NCI-H2107 (cell line): ENCODE measurements around the gene GGCT.
"Not testable (repeated sequence)": the region's sequence is repeated elsewhere in the genome, so short reads cannot be mapped to it uniquely, and the experiment has no call there.

ENCODE experiments used
- DNase-seq: peaks from one replicate; lab custom pipeline; 2025; lab: John Stamatoyannopoulos, UW

The GGCT gene

DNA sequence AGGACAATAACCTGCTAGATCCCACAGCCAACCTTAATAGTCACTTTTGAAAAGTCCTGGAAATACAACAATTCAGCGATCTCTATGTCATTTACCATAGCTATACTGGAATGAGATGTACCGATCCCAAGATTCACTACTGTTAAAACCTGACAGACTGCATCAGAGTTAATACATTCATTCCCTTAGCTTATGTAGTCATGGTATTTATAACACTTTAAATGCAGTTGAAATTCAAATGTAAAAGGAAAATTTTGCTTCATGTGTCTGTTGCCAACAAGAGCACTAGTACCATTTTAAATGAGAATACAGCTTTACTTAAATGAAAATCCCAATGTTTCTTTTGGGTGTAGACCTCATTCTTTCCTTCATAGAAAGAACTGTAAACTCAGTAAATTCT is 11.1 kb upstream of the GGCT start:
- no peak for DNase-seq

DNA sequence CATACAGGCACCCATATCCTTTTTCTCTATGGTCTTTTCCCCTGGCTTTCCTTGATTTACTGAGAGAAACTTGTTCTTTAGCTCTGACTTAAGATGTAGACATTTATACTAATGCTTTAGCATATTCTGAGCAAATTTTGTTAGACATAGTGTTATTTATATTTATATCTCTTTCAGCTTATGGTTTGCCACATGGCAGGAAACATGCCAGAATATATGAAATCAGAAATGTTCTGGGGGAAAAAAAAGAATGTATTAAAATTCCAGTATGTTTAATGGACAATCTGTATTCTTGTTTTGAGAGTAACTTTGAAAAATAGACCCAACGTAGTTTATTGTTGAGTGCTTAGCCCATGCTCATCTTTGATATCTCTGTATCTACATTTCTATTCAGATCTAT is 10.1 kb upstream of the GGCT start:
- no peak for DNase-seq

DNA sequence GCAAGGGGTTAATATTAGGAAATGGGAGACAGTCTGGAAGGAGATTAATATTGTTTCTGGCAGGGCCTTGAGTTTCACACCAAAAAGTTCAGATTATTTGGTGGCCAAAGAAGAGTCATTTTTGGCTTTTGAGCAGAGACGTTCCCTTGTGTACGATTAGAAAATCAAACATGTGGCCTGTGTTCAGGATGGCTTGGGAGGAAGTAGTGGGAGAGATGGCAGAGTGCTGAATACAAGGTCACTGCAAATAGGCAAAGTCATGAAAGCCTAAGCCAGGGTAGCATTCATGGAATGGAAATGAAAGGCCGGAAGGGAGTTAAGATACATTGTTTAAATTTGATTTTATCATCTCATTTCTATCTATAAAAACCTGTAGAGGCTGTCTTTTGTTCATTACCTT is 9.5 kb upstream of the GGCT start:
- no peak for DNase-seq

DNA sequence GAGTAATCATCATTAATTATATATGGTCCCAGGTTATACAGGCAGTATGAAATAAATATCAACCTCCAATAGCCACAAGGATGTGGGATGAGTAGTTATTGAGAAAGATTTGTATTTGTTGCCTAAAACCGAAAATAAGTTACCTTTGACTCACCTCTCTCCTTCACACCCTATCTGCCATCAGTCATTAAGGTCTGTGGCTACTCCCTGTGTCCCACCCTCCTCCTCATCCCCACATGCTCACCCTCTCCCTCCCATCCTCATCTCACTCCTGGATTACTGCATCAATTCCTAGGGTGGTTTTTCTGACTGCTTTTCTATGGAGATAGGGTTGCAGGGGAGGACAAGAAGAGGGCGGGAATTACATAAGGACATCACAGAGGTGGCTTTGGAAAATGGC is 9.1 kb upstream of the GGCT start:
- DNase-seq, result no peak

DNA sequence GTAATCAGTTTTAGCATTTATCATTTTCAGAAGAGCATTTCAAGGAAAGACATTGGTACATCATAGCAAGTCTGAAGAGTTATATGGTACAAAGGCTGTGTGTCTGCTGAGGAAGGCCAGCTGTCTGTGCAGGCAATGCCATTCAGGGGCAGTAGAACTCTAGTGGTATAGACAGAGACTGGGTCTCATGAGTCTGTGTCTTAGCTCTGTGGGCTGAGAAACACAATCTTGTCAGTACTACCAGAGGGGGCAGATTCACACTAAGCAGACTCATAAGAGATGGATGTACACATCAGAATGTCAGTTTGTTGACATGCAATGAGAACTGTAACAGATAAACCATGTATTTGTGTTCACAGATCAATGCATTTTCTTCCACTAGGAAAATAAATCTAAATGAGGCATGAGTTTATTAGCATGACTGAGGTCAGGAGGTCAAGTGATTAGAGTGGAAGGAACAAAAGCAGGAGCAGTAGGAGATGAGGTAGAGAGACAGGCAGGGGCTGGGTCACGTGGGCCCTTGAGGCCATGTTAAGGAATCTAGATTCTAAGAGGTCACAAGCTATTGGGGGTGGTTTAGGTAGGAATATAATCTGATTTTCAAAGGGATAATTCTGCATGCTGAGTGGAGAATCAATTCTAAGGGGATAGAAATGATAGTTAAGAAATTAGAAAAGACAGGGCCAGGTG is 7.5 kb upstream of the GGCT start:
- no peak for DNase-seq

DNA sequence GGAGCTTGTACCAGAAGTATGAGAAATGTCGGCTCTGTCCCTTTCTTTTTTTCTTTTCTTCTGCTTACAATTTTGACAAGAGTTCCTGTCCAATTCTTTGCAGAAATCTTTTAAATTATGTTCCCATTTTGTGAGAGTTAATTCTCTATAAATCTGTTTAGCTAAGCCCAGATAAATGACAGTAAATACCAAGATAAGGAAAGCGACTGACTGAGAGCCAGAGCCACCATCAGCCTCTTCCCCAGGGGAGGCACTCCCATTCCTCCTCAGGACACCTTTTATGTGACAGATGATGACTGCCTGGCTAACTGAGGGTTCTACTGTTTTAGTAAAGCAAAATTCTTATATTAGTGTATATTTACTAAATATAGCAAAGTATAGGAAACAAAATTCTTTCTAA is 6.9 kb upstream of the GGCT start:
- no peak for DNase-seq

DNA sequence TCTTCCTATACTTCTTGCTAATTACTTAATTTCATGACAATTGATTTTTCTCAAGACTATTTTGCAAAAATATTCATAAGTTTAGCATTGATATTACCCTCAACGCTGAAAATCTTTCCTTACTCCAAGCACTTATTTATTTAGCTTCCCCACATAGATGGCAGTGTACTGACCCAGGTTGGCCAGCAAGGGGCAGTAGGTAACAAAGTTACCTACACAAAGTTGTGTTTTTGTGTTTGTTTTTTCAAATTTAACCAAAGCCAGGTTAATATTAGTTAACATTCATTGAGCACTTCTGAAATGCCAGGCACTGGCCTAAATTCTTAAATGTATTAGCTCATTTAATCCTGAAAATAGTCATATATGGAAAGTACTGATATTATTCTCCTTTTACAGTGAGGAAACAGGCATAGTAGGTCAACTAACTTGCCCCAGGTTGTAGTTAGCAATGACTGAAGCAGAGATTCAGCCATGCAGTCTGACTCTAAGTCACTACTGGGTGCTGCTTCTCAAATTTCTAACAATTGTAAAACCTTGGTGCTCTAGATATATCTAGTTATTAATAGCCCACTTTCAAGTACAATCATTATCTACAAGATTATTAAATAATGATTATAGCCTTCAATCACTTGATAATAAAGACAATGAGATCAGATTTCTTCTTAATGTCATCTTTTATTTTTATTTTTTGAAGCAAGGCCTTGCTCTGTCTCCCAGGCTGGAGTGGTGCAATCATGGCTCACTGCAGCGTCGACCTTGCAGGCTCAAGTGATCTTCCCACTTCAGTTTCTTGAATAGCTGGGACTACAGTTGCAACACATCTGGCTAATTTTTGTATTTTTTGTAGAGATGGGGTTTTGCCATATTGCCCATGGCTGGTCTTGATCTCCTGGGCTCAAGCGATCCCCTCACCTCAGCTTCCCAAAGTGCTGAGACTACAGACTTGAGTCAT is 5.8 kb upstream of the GGCT start:
- no peak for DNase-seq

DNA sequence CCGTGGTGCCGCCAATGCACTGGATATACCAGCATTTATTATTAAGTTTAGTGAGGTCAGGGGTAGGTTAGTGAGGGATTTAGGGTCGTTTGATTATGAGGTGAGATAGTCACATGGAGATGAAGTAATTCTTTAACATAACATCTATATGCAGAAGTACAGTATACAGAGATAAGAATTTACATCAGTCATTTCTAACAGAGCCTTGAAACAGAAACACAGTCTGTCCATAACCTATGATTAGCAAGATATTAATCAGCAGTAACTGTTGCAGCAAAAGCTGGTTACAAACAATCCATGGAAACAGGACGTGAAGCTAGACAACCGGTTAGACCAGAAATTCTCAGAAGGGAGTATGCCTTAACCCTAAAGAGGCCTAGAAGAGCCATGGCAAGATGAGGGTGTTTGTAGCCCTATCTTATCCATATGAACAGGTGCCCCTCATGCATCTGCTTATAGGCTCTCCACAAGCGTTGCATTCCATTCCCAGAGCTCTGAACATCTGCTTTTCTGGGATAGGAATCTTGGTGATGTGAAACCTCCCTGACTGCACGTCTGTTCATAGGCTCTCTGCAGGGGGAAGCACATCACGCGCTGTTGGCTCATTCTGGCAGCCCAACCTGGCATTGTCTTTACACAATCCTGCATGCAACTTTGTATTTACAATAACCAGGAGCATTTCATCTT is 4.7 kb upstream of the GGCT start:
- not testable (repeated sequence) for DNase-seq

DNA sequence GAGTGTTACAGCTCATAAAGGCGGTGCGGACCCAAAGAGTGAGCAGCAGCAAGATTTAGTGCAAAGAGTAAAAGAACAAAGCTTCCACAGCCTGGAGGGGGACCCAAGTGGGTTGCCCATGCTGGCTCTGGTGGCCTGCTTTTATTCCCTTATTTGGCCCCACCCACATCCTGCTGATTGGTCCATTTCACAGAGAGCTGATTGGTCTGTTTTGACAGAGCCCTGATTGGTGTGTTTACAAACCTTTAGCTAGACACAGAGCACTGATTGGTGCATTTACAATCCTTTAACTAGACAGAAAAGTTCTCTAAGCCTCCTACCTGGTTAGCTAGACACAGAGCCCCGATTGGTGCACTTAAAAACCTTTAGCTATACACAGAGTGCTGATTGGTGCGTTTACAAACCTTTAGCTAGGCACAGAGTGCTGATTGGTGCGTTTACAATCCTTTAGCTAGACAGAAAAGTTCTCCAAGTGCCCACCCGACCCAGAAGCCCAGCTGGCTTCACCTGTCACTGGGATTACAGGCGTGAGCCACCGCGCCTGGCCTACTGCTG is 2.8 kb upstream of the GGCT start:
- DNase-seq, result not testable (repeated sequence)

DNA sequence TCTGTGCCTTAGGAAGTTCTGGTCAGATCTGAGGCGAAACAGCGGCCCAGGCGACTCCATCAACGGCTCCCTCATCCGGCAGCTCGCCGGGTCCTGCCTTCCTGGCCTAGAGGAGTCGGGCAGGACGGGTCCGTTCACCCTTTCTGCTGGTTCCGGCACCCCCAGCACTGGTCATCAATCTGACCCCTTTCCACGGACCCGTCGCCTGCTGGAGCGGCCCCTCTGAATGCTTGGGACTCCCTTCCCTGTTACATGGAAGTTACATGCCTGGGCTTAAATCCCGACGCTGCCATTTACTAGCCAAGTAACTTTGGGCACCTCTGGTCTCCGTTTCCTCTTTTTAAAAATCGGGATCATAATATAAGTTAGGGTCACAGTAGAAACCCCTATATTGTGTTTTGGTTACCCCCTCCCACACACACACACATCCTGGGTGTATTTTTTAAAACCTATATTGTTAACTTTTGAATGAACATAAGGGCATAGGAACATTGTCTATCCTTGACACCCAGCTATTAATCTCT is 607 bp upstream of the GGCT start:
- DNase-seq, result no peak

DNA sequence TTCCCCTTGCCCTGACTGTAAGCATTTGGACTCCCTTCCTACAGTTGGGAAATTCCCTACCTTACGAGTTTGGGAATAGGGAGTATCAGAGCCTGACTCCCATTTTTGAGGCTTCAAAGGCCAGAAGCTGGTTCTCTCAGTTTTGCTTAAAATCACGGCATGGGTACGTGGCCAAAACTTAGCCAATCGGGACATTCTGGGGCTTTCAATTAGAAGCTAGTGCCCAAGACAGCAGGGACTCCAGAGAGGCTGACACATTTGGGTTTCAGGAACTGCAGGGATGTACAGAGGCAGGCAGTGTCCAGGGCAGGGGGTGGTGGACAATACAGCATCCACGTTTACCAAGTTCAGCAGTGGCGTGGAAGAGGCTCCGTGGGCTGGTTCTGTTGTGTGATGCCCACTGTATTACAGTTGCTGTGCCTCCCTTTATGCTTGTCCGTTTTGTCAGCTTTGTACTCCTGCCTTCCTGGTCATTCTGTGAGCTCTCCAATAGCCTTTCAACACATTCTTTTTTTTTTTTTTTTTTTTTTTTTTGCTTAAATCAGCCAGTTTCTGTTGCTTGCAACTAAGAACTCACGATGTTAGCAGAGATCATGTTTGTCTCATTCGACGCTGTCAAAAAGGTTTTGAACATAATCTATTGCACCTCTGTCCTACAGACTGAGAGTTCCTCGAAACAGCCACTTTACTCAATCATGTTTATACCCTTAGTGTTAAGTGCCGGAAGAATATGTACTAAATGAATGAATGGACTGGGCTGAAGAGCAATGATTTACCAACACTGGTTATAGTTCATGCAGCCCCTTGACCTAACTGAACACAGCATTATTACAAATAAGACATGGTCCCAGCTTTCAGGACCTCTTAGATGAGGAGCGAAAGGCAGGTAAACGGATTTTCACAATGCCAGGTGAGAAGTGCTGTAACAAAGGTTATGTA is 1.1 kb downstream of the GGCT start:
- no peak for DNase-seq

DNA sequence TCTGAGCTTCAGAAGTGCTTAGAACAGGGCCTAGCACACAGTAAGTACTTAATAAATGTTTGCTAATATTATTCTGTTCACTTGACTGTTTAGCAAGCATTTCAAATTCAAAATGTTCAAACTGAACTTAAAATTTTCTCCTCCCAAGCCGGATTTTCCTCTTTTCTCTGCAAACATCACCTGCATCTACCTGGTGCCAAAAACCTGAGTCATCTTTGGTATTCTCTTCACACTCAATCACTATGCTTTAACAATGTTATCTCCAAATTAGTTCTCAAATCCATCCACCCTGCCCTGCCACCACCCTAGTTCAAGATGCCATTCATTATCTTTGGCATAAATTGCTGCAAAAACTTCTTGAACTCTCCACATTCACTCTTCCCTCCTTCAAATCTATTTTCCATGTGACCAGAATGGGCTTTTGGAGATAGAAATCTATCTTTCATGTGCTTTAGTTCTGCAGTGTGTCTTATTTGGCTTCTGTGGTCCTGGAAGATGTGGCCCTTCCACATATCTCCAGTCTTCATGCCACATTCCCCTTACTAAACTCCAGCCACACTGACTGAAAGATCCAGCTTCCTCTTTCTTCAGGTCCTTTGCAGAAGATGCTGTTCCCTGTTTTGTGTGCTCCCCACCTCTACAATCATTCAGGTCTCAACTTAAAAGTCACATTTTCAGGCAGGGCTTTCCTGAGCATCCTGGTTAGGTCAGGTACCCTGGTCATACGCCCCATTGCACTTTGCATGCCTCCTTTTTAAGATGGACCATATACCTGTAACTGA is 2.0 kb downstream of the GGCT start:
- no peak for DNase-seq

DNA sequence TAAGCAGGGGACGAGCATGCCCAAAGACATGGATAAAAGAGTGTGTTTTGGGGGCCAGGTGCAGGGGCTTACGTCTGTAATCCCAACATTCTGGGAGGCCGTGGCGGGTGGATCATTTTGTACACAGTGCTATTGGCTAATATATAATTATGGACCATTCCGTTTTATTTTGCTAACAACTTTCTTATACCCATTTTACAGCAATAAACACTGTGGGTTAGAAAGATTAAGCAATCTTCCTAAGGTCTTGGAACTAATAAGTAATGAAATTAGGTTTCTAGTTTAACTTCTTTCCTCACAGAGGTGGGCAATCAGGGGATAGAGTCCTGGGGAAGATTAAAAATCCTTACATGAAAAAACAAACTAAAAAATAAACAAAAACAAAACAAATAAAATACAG is 3.4 kb downstream of the GGCT start:
- no peak for DNase-seq

DNA sequence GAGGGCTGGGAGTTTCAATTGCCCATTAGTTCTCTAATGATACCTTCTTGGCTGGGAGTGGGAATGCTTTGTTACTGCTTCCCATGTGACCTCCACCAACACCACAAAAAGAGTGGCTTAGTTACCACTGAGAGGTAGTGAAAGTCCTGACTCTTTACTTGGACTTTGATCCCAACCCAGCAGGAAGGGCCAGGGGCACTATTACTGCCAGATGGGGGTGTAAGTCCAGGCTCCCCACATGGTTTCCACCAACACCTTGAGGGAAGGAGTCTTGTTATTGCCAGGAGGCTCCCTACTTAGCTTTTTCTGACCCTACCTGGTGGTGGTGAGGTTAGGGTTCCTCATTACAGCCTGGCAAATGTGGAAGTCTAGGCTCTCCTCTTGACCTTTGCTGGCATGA is 11.4 kb downstream of the GGCT start:
- no peak for DNase-seq

DNA sequence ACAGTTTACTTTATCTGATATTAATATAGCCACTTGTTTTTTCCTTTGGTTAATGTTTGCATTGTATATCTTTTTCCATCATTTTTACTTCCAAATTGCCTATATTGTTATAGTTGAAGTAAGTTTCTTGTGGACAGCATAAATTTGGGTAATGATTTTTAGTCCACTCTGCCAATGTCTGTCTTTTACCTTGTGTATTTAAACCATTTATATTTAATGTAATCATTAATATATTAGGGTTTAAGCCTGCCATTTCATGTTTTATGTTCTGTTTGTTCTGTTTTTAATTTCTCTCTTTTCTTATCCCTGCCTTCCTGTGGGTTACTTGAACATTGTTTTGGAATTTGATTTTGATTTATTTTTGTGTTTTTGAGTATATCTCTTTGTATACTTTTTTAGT is 13.2 kb downstream of the GGCT start:
- DNase-seq, result no peak

DNA sequence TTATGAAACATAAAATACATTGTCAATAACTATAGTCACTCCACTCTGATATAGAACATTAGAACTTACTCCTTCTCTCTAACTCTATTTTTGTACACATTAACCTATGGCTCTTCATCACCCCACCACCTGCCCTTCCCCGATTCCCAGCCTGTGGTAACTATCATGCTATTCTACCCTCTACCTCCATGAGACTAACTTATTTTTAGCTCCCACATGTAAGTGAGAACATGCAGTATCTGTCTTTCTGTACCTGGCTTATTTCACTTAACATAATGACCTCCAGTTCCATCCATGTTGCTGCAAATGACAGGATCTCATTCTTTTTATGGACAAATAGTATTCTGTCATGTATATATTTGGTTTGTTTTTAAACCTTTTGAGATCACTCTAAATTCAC is 17.3 kb downstream of the GGCT start:
- no peak for DNase-seq

DNA sequence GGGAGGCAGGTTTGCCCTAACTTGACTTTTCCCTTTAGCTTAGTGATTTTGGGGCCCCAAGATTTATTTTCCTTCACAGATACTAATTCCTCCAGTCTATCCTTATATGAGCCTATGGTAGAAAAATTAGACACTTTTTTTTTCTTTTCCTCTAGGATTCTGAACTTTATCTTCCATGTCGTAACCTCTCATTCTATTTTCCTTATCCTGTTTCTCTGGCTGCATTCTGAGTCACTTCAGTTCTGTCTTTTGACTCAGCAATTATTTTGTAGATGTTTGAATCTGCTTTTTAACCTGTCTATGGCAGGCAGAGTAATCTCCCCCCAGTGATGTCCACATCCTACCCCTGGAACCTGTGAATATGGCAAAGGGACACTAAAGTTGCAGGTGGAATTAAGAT is 19.0 kb downstream of the GGCT start:
- DNase-seq, result no peak

DNA sequence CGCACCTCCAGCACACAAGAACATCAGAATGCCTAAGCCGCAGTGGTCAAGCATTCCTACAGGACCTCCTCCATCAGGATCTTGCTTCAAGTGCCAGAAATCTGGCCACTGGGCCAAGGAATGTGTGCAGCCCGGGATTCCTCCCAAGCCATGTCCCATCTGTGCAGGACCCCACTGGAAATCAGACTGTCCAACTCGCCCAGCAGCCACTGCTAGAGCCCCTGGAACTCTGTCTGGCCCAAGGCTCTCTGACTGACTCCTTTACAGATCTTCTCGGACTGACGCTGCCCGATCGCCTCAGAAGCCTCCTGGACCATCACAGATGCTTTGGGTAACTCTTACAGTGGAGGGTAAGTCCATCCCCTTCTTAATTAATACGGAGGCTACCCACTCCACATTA is 23.2 kb downstream of the GGCT start:
- not testable (repeated sequence) for DNase-seq

DNA sequence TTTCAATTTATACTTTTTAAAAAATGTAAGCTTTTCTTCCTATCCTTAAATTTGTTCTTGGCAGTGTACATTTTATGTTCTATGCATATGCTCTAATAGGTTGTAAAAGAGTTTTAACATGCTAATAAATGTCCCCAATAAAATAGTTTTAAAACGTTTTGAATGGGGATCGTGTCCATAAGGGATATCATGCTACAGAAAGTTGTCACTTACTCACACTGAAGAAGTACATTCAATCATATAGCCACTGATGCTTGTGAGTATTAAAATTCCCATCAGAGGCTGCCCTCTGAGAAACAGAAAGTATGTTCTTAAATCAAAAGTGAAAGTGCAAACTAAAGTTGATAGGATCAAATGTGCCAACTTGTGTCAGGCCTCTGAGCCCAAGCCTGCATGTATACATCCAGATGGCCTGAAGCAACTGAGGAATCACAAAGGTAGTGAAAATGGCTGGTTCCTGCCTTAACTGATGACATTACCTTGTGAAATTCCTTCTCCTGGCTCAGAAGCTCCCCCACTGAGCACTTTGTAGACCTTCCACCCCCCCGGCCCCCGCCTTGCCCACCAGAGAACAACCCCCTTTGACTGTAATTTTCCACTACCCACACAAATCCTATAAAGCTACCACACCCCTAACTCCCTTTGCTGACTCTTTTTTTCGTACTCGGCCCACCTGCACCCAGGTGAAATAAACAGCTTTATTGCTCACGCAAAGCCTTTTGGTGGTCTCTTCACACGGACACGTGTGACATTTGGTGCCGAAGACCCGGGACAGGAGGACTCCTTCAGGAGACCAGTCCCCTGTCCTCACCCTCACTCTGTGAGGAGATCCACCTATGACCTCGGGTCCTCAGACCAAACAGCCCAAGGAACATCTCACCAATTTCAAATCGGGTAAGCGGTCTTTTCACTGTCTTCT is 25.2 kb downstream of the GGCT start:
- DNase-seq, result no peak
